Fibroblast of the aortic adventitia (primary cell): ENCODE results near the gene KIFC3. TPM values are rescaled to one million over a fixed set of nuclear protein-coding genes. Genes with fewer than 3 reads are reported as not detected.
"Not testable (repeated sequence)": the region's sequence is repeated elsewhere in the genome, so short reads cannot be mapped to it uniquely, and the experiment has no call there.

Source experiments
- DNase-seq: peaks from one replicate; pipeline ENCODE4 v3.0.0-alpha.2; 2010; ENCODE audit warnings: low read depth
- H3K4me3 ChIP-seq: 2 replicates; pipeline ENCODE4 v1.5.1; 2011; ENCODE audit warnings: low read depth, mild to moderate bottlenecking, control low read depth, low read length, moderate library complexity
- total RNA-seq: library from RNA; depleted of rRNA; stranded (reverse); fragments of >200 nt; gene quantifications from 2 replicates; pipeline ENCODE4 v1.2.3, GENCODE V29; 2012; ENCODE audit warnings: low replicate concordance
- TF ChIP-seq, protein P1 (sequence below): IDR thresholded peaks from 2 replicates; pipeline ENCODE4 v1.5.1; 2011; ENCODE audit warnings: mild to moderate bottlenecking, low read length, control low read depth, inconsistent platforms; ENCODE audit not compliant: insufficient read depth

The KIFC3 gene
- total RNA-seq, 1 donor = 32.8 TPM

DNA sequence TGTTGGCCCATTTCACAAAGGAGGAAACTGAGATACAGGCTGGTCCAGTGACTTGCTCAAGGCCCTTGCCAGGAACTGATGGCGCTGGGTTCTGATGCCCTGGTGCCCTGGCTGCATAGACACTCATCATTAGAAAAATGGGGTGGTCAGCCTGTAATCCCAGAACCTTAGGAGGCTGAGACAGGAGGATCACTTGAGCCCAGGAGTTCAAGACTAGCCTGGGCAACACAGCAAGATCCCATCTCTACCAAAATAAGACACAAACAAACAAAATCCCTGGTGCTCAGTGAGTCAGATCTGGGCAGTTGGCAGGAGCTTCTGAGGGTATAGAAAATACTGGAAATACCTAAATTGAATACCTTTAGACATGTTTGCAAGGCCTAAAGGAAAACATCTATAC, 41.1 kb upstream of the KIFC3 start:
- TF ChIP-seq, protein P1, sequence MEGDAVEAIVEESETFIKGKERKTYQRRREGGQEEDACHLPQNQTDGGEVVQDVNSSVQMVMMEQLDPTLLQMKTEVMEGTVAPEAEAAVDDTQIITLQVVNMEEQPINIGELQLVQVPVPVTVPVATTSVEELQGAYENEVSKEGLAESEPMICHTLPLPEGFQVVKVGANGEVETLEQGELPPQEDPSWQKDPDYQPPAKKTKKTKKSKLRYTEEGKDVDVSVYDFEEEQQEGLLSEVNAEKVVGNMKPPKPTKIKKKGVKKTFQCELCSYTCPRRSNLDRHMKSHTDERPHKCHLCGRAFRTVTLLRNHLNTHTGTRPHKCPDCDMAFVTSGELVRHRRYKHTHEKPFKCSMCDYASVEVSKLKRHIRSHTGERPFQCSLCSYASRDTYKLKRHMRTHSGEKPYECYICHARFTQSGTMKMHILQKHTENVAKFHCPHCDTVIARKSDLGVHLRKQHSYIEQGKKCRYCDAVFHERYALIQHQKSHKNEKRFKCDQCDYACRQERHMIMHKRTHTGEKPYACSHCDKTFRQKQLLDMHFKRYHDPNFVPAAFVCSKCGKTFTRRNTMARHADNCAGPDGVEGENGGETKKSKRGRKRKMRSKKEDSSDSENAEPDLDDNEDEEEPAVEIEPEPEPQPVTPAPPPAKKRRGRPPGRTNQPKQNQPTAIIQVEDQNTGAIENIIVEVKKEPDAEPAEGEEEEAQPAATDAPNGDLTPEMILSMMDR = no peak
- no peak overlapping the region for H3K4me3 ChIP-seq
- DNase-seq = no peak

DNA sequence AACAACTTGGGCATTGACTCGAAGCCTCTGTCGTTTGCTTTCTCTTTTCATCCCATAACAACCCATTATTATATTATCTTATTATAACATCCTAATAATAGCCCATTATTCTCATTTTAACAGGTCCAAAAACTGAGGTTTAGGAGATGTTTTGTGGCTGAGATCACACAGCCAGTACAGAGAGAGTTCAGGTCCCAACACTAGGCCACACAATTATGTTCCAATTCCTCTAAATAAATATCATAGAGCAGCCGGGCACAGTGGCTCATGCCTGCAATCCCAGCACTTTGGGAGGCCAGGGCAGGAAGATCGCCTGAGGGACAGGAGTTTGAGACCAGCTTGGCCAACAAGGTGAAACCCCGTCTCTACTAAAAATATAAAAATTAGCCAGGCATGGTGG, 40.3 kb upstream of the KIFC3 start:
- TF ChIP-seq, protein P1 = no peak
- no peak for DNase-seq
- no peak overlapping the region for H3K4me3 ChIP-seq

DNA sequence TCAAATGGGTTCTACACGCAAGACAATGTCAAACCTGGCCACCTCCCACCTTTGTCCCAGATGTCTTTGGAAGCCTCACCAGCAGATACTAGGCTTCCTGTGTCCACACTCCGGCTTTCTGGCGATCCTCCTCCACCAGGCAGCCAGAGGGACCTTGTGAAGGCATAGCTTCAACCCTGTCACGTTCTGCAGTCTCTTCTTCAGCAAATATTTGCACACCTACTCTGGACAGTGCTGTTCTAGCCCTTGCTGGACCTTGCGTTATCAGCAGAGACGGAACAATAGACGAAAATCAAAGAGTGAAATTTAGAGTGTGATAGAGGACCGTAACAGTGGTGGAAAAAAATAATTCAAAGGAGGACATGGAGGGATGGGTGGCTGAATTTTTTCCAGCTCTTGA, 38.5 kb upstream of the KIFC3 start:
- no peak overlapping the region for H3K4me3 ChIP-seq
- no peak for DNase-seq
- TF ChIP-seq, protein P1 = no peak

DNA sequence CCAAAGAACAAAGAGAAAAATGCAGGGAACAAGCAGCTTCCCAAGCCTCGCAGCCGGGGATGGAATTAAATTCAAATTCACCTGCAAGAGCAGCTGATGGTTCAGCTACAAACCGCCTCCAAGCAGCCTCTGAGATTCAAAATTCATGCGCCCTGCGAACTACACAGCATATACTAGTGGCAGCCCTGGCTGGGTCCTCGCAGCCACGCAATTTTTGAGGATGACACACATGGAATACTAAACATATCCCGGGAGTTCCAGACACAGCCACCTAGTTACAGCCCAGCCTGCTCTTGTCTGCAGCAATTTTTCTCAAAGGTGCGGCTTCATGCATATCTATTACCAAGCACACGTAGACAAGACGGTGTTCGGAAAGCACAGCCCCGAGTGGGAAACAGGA, 35.9 kb upstream of the KIFC3 start:
- no peak for DNase-seq
- TF ChIP-seq, protein P1 = no peak
- H3K4me3 ChIP-seq = no peak overlapping the region

DNA sequence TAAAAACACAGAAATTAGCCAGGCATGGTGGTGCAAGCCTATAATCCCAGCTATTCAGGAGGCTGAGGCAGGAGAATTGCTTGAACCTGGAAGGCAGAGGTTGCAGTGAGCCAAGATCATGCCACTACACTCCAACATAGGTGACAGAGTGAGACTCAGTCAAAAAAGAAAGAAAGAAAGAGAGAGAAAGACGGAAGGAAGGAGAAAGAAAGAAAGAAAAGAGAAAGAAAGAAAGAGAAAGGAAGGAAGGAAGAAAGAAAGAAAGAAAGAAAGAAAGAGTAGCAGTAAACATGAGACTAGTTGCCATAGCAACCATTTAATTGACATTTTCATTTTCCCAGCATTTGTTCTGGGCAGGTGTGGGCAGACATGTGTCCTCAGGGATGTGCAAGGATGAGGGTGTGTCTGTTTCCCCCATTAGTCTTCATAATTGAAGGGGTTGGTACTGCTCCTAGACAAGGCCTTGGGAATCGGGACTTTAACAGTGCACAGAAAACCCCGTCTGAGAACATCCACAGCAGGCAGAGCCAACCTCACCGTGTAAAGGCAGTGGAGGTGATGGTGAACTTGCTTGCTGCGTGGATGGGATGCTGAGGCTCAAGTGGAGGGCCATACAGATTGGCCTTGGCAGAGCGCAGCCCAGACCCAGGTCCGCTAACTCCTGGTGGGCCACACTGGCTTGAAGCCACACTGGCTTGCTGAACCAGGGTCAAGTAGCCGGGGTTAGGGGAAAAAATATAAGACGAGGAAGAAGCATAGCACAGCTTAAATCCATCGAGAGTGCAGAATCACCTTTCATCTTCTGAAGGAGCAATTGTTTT, 35.2 kb upstream of the KIFC3 start:
- no peak for DNase-seq
- TF ChIP-seq, protein P1 = no peak
- no peak overlapping the region for H3K4me3 ChIP-seq

DNA sequence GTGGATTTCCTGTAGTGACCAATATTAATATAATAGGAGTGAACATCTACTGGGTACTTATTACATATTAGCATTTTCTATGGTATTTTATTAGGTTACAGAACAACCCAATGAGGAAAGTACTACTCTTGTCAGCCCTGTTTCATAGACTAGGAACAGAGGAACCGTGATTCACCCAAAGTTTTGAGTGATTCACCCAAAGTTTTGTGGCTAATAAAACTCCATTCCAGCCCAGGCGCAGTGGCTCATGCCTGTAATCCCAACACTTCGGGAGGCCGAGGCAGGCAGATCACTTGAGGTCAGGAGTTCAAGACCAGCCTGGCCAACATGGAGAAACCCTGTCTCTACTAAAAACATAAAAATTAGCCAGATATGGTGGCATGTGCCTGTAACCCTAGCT, 33.1 kb upstream of the KIFC3 start:
- peak; percentile 39 for DNase-seq

DNA sequence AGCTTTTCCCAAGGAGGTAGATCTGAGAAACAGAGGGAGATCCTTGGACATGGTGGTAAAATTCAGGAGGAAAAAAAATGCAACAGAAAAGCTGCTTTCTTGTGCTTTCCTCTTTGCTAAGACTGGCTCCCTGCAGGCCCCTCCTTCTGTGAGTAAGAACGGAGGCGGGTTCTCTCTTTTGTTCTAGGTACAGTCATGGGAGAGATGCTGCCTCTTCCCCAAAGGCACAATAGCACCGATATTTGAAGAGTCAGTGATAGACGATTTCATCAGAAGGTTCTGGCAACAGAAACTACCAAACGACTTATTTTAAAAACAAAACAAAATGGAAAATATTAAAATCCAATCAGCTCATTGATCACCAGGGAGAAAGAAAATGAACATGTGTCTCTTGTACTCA, 32.6 kb upstream of the KIFC3 start:
- peak; percentile 34 for DNase-seq
- TF ChIP-seq, protein P1 = no peak
- H3K4me3 ChIP-seq = no peak overlapping the region

More for the DNA sequence above, 33.1 kb upstream of the KIFC3 start:
- H3K4me3 ChIP-seq = not testable (repeated sequence)
